IMR-90 (cell line): Measurements from ENCODE around the gene SLC35B2. TPM values are rescaled to one million over a fixed set of nuclear protein-coding genes. Genes with fewer than 3 reads are reported as not detected.

Experiments
- ATAC-seq: fragments of 200-7000 bp; cut with Tn5 transposase; 2 replicates; pipeline ENCODE4 v1.9.1; 2020; ENCODE audit warnings: low read depth, mild to moderate bottlenecking, moderate library complexity
- BruUV-seq: library from RNA; stranded (reverse); fragments of 400-500 nt; replicated peaks from 2 replicates; lab custom pipeline; 2021; lab: Mats Ljungman, UMichigan
- CTCF ChIA-PET: fragments of 300-600 bp; formaldehyde crosslinking; extraction: SDS; loops from one replicate; lab custom pipeline; 2021; ENCODE audit warnings: antibody characterized with exemption; lab: Yijun Ruan, JAX
- POLR2A ChIA-PET: fragments of 300-600 bp; sonication (Branson Sonifier 250); formaldehyde crosslinking; loops from one replicate; lab custom pipeline; 2022; ENCODE audit warnings: antibody characterized with exemption; ENCODE audit not compliant: unreplicated experiment; lab: Charles Lee
- DNase-seq: peaks from one replicate; pipeline ENCODE4 v3.0.0; 2013
- H2AFZ ChIP-seq: replicated peaks from 2 replicates; pipeline ENCODE3; 2013; ENCODE audit warnings: low read length, mild to moderate bottlenecking; ENCODE audit not compliant: poor library complexity
- H2AK5ac ChIP-seq: 2 replicates; pipeline ENCODE4 v1.6.1; 2013; ENCODE audit warnings: low read depth, low read length, inconsistent platforms
- H2AK9ac ChIP-seq: replicated peaks from 2 replicates; pipeline ENCODE3; 2013; ENCODE audit warnings: mild to moderate bottlenecking, low read depth, low read length, moderate library complexity; ENCODE audit not compliant: poor library complexity
- H2BK120ac ChIP-seq: 2 replicates; pipeline ENCODE4 v1.6.1; 2013; ENCODE audit warnings: low read depth, low read length, inconsistent platforms
- H2BK15ac ChIP-seq: 3 replicates; pipeline ENCODE4 v1.6.1; 2013; ENCODE audit warnings: low read depth, low read length, inconsistent platforms
- H2BK20ac ChIP-seq: 2 replicates; pipeline ENCODE4 v1.6.1; 2013; ENCODE audit warnings: low read depth, mild to moderate bottlenecking, inconsistent platforms, low read length, moderate library complexity
- H2BK5ac ChIP-seq: 2 replicates; pipeline ENCODE4 v1.6.1; 2013; ENCODE audit warnings: mild to moderate bottlenecking, low read depth, low read length, inconsistent platforms; ENCODE audit not compliant: poor library complexity, severe bottlenecking
- H3K14ac ChIP-seq: replicated peaks from 2 replicates; pipeline ENCODE4 v1.6.1; 2013; ENCODE audit warnings: low read depth, low read length, inconsistent platforms
- H3K18ac ChIP-seq: 2 replicates; pipeline ENCODE4 v1.6.1; 2013; ENCODE audit warnings: low read depth, low read length, control low read depth
- H3K23ac ChIP-seq: 2 replicates; pipeline ENCODE4 v1.6.1; 2013; ENCODE audit warnings: low read depth, low read length, inconsistent platforms
- H3K27ac ChIP-seq: 2 replicates; pipeline ENCODE4 v1.5.1; 2013; ENCODE audit warnings: mild to moderate bottlenecking, control low read depth, low read length; ENCODE audit not compliant: insufficient read depth
- H3K27me3 ChIP-seq: 2 replicates; pipeline ENCODE4 v1.6.1; 2013; ENCODE audit warnings: low read length; ENCODE audit not compliant: control insufficient read depth, insufficient read depth
- H3K36me3 ChIP-seq: 2 replicates; pipeline ENCODE4 v1.6.1; 2013; ENCODE audit warnings: low read length, mixed read lengths; ENCODE audit not compliant: control insufficient read depth, insufficient read depth
- H3K4ac ChIP-seq: 2 replicates; pipeline ENCODE4 v1.6.1; 2013; ENCODE audit warnings: low read depth, low read length, inconsistent platforms
- H3K4me1 ChIP-seq: 2 replicates; pipeline ENCODE4 v1.6.1; 2013; ENCODE audit warnings: low read length, mixed read lengths; ENCODE audit not compliant: control insufficient read depth, insufficient read depth
- H3K4me2 ChIP-seq: 2 replicates; pipeline ENCODE4 v1.6.1; 2013; ENCODE audit warnings: low read depth, mild to moderate bottlenecking, control low read depth, low read length, moderate library complexity
- H3K4me3 ChIP-seq: 2 replicates; pipeline ENCODE4 v1.5.1; 2013; ENCODE audit warnings: low read depth, mild to moderate bottlenecking, control low read depth, low read length, moderate library complexity; ENCODE audit not compliant: insufficient read depth
- H3K56ac ChIP-seq: 2 replicates; pipeline ENCODE4 v1.6.1; 2013; ENCODE audit warnings: low read length, inconsistent platforms; ENCODE audit not compliant: insufficient read depth; ENCODE audit errors: extremely low read depth
- H3K79me1 ChIP-seq, 2 experiments: 2 replicates each; pipeline ENCODE4 v1.6.1; 2013; ENCODE audit warnings: low read length in 2 of 2, inconsistent platforms in 1 of 2, low read depth in 1 of 2
- H3K9ac ChIP-seq: 2 replicates; pipeline ENCODE4 v1.6.1; 2013; ENCODE audit warnings: low read depth, low read length, control low read depth
- H3K9me1 ChIP-seq: 2 replicates; pipeline ENCODE4 v1.6.1; 2013; ENCODE audit warnings: low read length, inconsistent platforms; ENCODE audit not compliant: insufficient read depth
- H3K9me3 ChIP-seq: 2 replicates; pipeline ENCODE4 v1.6.1; 2013; ENCODE audit warnings: low read length; ENCODE audit not compliant: control insufficient read depth, insufficient read depth
- H4K20me1 ChIP-seq: 2 replicates; pipeline ENCODE4 v1.6.1; 2013; ENCODE audit warnings: low read length, inconsistent platforms; ENCODE audit not compliant: insufficient read depth
- H4K5ac ChIP-seq: 2 replicates; pipeline ENCODE4 v1.6.1; 2013; ENCODE audit warnings: mild to moderate bottlenecking, low read depth, low read length, control low read depth
- H4K8ac ChIP-seq, 2 experiments: 2 replicates each; pipeline ENCODE4 v1.6.1; 2013; ENCODE audit warnings: low read depth in 2 of 2, low read length in 2 of 2, control low read depth in 1 of 2, inconsistent platforms in 1 of 2
- H4K91ac ChIP-seq: 2 replicates; pipeline ENCODE4 v1.6.1; 2013; ENCODE audit warnings: low read depth, low read length, inconsistent platforms; ENCODE audit not compliant: insufficient read depth
- BHLHE40 ChIP-seq: fragments of 150-350 bp; IDR thresholded peaks from 2 replicates; pipeline ENCODE4 v1.6.1; 2016; ENCODE audit warnings: mild to moderate bottlenecking, low read depth, low read length
- CEBPB ChIP-seq: IDR thresholded peaks from 2 replicates; pipeline ENCODE4 v1.6.1; 2012; ENCODE audit warnings: low read depth, low read length, improper control_type of control experiment
- CHD1 ChIP-seq: IDR thresholded peaks from 2 replicates; pipeline ENCODE4 v1.6.1; 2012; ENCODE audit warnings: low read depth, low read length, improper control_type of control experiment
- FOS ChIP-seq: fragments of 150-350 bp; IDR thresholded peaks from 2 replicates; pipeline ENCODE4 v1.6.1; 2016; ENCODE audit warnings: low read depth, low read length
- MAFK ChIP-seq: IDR thresholded peaks from 2 replicates; pipeline ENCODE4 v1.6.1; 2012; ENCODE audit warnings: low read depth, low read length, improper control_type of control experiment
- MAZ ChIP-seq: IDR thresholded peaks from 2 replicates; pipeline ENCODE4 v1.6.1; 2012; ENCODE audit warnings: low read depth, mild to moderate bottlenecking, low read length, improper control_type of control experiment, moderate library complexity, borderline replicate concordance
- MXI1 ChIP-seq: IDR thresholded peaks from 2 replicates; pipeline ENCODE4 v1.6.1; 2012; ENCODE audit warnings: low read depth, mild to moderate bottlenecking, low read length, moderate library complexity, borderline replicate concordance
- NFE2L2 ChIP-seq: fragments of 150-350 bp; IDR thresholded peaks from 2 replicates; pipeline ENCODE4 v1.6.1; 2016; ENCODE audit warnings: low read depth, mild to moderate bottlenecking, low read length
- POLR2A ChIP-seq: IDR thresholded peaks from 2 replicates; pipeline ENCODE4 v1.6.1; 2012; ENCODE audit warnings: mild to moderate bottlenecking, low read depth, low read length
- RAD21 ChIP-seq: IDR thresholded peaks from 2 replicates; pipeline ENCODE4 v1.6.1; 2012; ENCODE audit warnings: low read length, improper control_type of control experiment
- RCOR1 ChIP-seq: IDR thresholded peaks from 2 replicates; pipeline ENCODE4 v1.6.1; 2012; ENCODE audit warnings: mild to moderate bottlenecking, low read length, improper control_type of control experiment; ENCODE audit not compliant: insufficient replicate concordance
- RFX5 ChIP-seq: IDR thresholded peaks from 2 replicates; pipeline ENCODE4 v1.8.0; 2012; ENCODE audit warnings: low read depth, mild to moderate bottlenecking, low read length, moderate library complexity
- SMC3 ChIP-seq: fragments of 150-350 bp; IDR thresholded peaks from 2 replicates; pipeline ENCODE4 v1.6.1; 2016; ENCODE audit warnings: low read depth, mild to moderate bottlenecking, antibody characterized with exemption, low read length, moderate library complexity
- WGBS, 2 experiments: methylation state at CpG; one replicate each; pipeline versions ENCODE4 v1.1.5 to v1.1.7; 2013; ENCODE audit warnings: missing lambda C conversion rate in 2 of 2; ENCODE audit not compliant: insufficient read length in 1 of 2; ENCODE audit errors: extremely low coverage in 2 of 2; 5-methylcytosine and 5-hydroxymethylcytosine counted together
- dilution Hi-C: fragments of 300-500 bp; cut with HindIII; formaldehyde crosslinking; loops from one replicate; pipeline ENCODE4 v1.14.3; 2018; ENCODE audit warnings: low sequenced_read_pairs; ENCODE audit not compliant: unreplicated experiment
- in situ Hi-C: fragments of 300-500 bp; cut with MboI; formaldehyde crosslinking; loops from 3 replicates; pipeline ENCODE4 v1.14.3; 2019; ENCODE audit warnings: low sequenced_read_pairs, inconsistent platforms, mixed read lengths
- intact Hi-C: fragments of 100-400 bp; cut with micrococcal nuclease; formaldehyde crosslinking; loops from 2 replicates; pipeline ENCODE4 v1.10.0; 2022
- polyA plus RNA-seq, 3 experiments: library from polyadenylated mRNA; depleted of rRNA; stranded (reverse); fragments of >200 nt; gene quantifications; 2 replicates each; pipeline ENCODE4 v1.2.3, GENCODE V29; 2012; ENCODE audit warnings: low replicate concordance in 1 of 3
- total RNA-seq: library from RNA; depleted of rRNA; stranded (reverse); fragments of >200 nt; gene quantifications from 2 replicates; pipeline ENCODE4 v1.2.3, GENCODE V29; 2012
- TF ChIP-seq, protein P1 (sequence below): conservative IDR thresholded peaks from 2 replicates; pipeline ENCODE4 v1.5.1; 2012; ENCODE audit warnings: mild to moderate bottlenecking, low read depth, low read length, improper control_type of control experiment
- TF ChIP-seq, protein P2 (sequence below): fragments of 150-350 bp; IDR thresholded peaks from 2 replicates; pipeline ENCODE4 v1.6.1; 2016; ENCODE audit warnings: low read depth, mild to moderate bottlenecking, low read length, moderate library complexity, borderline replicate concordance
- TF ChIP-seq, protein P3 (sequence below): fragments of 150-350 bp; IDR thresholded peaks from 2 replicates; pipeline ENCODE4 v1.6.1; 2017; ENCODE audit warnings: mild to moderate bottlenecking, antibody characterized with exemption, low read length, low read depth

Gene SLC35B2
- total and polyA plus RNA-seq, 2 of the 4 experiments (the other 2 are of a cell fraction), result 51.4 to 89.9 TPM

DNA sequence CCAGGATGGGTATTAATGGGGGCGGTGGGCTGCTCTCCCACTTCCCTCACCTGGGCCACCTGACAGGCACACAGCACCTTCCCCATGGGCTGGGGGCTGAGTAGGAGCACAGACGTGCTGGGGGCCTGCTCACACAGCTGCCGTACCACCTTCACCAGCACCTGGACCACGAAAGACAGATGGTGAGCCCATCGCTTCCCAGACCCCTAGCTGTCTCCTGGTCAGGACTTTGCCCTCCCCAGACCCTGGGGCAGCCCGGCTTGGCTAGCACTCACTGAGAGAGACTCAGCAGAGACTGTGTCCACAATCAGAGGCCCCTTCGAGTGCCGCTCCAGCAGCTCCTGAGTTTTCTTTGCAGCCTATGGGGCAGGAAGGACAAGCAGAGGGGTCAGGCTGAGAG lies 43.8 kb upstream of the SLC35B2 start:
- POLR2A ChIA-PET, result no interaction called here
- no peaks in the 10 kb centered on the region for H4K20me1 ChIP-seq
- H3K23ac ChIP-seq, result no peak overlapping the region
- H4K5ac ChIP-seq, result no peak overlapping the region
- ATAC-seq (no peak), DNase-seq (no peak)
- H3K56ac ChIP-seq, result no peak overlapping the region
- no peak overlapping the region for H2BK15ac ChIP-seq
- dilution Hi-C loops (no loop called here), in situ Hi-C loops (no loop called here), intact Hi-C loops (no loop called here)
- CTCF ChIA-PET, result no interaction called here
- H3K9me1 ChIP-seq, result no peaks in the 10 kb centered on the region; the same call in 1 of the 2 replicates
- H3K4me3 ChIP-seq, result no peak overlapping the region
- H3K4me1 ChIP-seq, result no peaks in the 10 kb centered on the region
- H3K79me1 ChIP-seq, result no peaks in the 10 kb centered on the region
- BruUV-seq, result no TSS peak
- no peak overlapping the region for H3K27ac ChIP-seq
- H2AK5ac ChIP-seq, result no peak overlapping the region
- no peak overlapping the region for H4K8ac ChIP-seq
- no peak overlapping the region for H3K14ac ChIP-seq
- H3K9ac ChIP-seq, result no peak overlapping the region
- no peak overlapping the region for H2BK120ac ChIP-seq
- H2BK5ac ChIP-seq, result no peak overlapping the region
- TF ChIP-seq RCOR1, result no peak
- no peak for TF ChIP-seq SMC3
- TF ChIP-seq CEBPB, result no peak
- no peak for TF ChIP-seq CHD1
- no peak for TF ChIP-seq FOS
- no peak for TF ChIP-seq BHLHE40
- TF ChIP-seq, protein P1, sequence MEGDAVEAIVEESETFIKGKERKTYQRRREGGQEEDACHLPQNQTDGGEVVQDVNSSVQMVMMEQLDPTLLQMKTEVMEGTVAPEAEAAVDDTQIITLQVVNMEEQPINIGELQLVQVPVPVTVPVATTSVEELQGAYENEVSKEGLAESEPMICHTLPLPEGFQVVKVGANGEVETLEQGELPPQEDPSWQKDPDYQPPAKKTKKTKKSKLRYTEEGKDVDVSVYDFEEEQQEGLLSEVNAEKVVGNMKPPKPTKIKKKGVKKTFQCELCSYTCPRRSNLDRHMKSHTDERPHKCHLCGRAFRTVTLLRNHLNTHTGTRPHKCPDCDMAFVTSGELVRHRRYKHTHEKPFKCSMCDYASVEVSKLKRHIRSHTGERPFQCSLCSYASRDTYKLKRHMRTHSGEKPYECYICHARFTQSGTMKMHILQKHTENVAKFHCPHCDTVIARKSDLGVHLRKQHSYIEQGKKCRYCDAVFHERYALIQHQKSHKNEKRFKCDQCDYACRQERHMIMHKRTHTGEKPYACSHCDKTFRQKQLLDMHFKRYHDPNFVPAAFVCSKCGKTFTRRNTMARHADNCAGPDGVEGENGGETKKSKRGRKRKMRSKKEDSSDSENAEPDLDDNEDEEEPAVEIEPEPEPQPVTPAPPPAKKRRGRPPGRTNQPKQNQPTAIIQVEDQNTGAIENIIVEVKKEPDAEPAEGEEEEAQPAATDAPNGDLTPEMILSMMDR, result no peak
- no peak for TF ChIP-seq MAFK
- TF ChIP-seq MAZ, result no peak
- TF ChIP-seq RAD21, result no peak
- no peak for TF ChIP-seq MXI1
- TF ChIP-seq, protein P2, sequence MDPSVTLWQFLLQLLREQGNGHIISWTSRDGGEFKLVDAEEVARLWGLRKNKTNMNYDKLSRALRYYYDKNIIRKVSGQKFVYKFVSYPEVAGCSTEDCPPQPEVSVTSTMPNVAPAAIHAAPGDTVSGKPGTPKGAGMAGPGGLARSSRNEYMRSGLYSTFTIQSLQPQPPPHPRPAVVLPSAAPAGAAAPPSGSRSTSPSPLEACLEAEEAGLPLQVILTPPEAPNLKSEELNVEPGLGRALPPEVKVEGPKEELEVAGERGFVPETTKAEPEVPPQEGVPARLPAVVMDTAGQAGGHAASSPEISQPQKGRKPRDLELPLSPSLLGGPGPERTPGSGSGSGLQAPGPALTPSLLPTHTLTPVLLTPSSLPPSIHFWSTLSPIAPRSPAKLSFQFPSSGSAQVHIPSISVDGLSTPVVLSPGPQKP, result no peak
- TF ChIP-seq, protein P3, sequence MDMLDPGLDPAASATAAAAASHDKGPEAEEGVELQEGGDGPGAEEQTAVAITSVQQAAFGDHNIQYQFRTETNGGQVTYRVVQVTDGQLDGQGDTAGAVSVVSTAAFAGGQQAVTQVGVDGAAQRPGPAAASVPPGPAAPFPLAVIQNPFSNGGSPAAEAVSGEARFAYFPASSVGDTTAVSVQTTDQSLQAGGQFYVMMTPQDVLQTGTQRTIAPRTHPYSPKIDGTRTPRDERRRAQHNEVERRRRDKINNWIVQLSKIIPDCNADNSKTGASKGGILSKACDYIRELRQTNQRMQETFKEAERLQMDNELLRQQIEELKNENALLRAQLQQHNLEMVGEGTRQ, result no peak
- TF ChIP-seq RFX5, result no peak
- no peak for TF ChIP-seq NFE2L2
- no peak for TF ChIP-seq POLR2A
- 95% methylated on average over 6 of the region's 8 CpGs; no CpG with 5 or more reads in 1 of the 2 experiments for WGBS, 2 experiments
- no peak overlapping the region for H2AFZ ChIP-seq
- H4K91ac ChIP-seq, result no peak overlapping the region
- H3K9me3 ChIP-seq, result no peaks in the 10 kb centered on the region
- H3K4ac ChIP-seq, result no peak overlapping the region
- H3K36me3 ChIP-seq, result peaks cover 50% of the 10 kb centered on the region
- no peak overlapping the region for H3K18ac ChIP-seq
- no peak overlapping the region for H2AK9ac ChIP-seq
- no peak overlapping the region for H3K4me2 ChIP-seq
- peaks cover 16% of the 10 kb centered on the region; the same call in 1 of the 2 replicates for H3K27me3 ChIP-seq
- H2BK20ac ChIP-seq, result no peak overlapping the region
